Esophagus squamous epithelium (tissue), 5 donors: Measurements from ENCODE around the gene FGD4. TPM values are rescaled to one million over a fixed set of nuclear protein-coding genes. Genes with fewer than 3 reads are reported as not detected.

Experiments
- DNase-seq: peaks from one replicate; lab custom pipeline; 2025; lab: John Stamatoyannopoulos, UW
- H3K27ac ChIP-seq, 4 donors: fragments of 200-600 bp; sonication (generic); one replicate each; pipeline ENCODE4 v1.5.1; 2016 to 2019; ENCODE audit warnings: mild to moderate bottlenecking in 1 of 4
- H3K27me3 ChIP-seq, 4 donors: fragments of 200-600 bp; sonication (generic); 1 replicate in 3 of 4; 2 replicates in 1 of 4; pipeline versions ENCODE4 v1.5.1 to v1.6.0; 2017 to 2021; ENCODE audit warnings: antibody characterized with exemption in 1 of 4
- H3K36me3 ChIP-seq, 3 donors: fragments of 200-600 bp; sonication (generic); one replicate each; pipeline ENCODE4 v1.5.1; 2016 to 2019
- H3K4me1 ChIP-seq, 3 donors: fragments of 200-600 bp; sonication (generic); one replicate each; pipeline ENCODE4 v1.5.1; 2017 to 2019
- H3K4me3 ChIP-seq, 4 donors: fragments of 200-600 bp; sonication (generic); 1 replicate in 3 of 4; 2 replicates in 1 of 4; pipeline ENCODE4 v1.5.1; 2016 to 2019; ENCODE audit warnings: mild to moderate bottlenecking in 2 of 4, moderate library complexity in 1 of 4
- H3K9me3 ChIP-seq, 3 donors: fragments of 200-600 bp; sonication (generic); one replicate each; pipeline ENCODE4 v1.5.1; 2016 to 2019
- POLR2A ChIP-seq, 4 donors: fragments of 450-650 bp; IDR thresholded peaks; one replicate each; pipeline ENCODE4 v1.6.1; 2017; ENCODE audit warnings: antibody characterized with exemption in 4 of 4, mild to moderate bottlenecking in 4 of 4, moderate library complexity in 3 of 4
- WGBS, 2 donors: methylation state at CpG; one replicate each; pipeline ENCODE4 v1.1.5; 2018; 5-methylcytosine and 5-hydroxymethylcytosine counted together
- intact Hi-C: fragments of 100-400 bp; cut with DNase I; formaldehyde crosslinking; loops from one replicate; pipeline ENCODE4 v1.15.0; 2022
- total RNA-seq, 4 donors: library from RNA; depleted of rRNA; stranded (reverse); fragments of >200 nt; gene quantifications; one replicate each; pipeline ENCODE4 v1.1.0, GENCODE V29; 2016
- TF ChIP-seq, protein P1 (sequence below), 6 experiments: fragments of 450-650 bp in 4 of 6; fragments of 200-600 bp in 2 of 6; sonication (generic) in 2 of 6; IDR thresholded peaks; one replicate each; pipeline ENCODE4 v1.5.1; 2016 to 2019; ENCODE audit warnings: antibody characterized with exemption in 6 of 6, mild to moderate bottlenecking in 4 of 6, moderate library complexity in 4 of 6
- donor health status: DM: yes; HTN: yes; CAD: no.

FGD4 gene
- total RNA-seq, 4 donors from 2014 or later: 17.0 to 49.8 (median 25.6) TPM

DNA sequence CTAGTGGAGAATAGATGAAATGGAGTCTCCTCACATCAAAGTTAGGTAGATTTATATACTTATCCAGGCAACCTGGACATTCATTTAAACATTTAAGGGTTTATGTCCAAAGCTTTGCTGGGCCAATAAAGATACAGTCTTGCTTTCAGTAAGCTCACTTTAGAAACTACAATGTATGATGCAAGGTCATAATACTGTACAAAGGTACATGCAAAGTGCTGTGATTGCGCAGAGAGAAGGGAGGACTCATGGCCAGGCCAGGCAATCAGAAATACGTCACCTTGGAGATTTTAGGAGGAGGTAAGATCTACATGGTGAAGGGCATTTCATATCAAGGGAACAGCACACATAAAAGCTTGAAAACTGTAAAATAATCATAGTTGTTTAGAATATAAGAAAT, 113.6 kb downstream of the FGD4 start:
- TF ChIP-seq POLR2A (IDR thresholded peaks at IDR 0.05): no peak
- TF ChIP-seq, protein P1, sequence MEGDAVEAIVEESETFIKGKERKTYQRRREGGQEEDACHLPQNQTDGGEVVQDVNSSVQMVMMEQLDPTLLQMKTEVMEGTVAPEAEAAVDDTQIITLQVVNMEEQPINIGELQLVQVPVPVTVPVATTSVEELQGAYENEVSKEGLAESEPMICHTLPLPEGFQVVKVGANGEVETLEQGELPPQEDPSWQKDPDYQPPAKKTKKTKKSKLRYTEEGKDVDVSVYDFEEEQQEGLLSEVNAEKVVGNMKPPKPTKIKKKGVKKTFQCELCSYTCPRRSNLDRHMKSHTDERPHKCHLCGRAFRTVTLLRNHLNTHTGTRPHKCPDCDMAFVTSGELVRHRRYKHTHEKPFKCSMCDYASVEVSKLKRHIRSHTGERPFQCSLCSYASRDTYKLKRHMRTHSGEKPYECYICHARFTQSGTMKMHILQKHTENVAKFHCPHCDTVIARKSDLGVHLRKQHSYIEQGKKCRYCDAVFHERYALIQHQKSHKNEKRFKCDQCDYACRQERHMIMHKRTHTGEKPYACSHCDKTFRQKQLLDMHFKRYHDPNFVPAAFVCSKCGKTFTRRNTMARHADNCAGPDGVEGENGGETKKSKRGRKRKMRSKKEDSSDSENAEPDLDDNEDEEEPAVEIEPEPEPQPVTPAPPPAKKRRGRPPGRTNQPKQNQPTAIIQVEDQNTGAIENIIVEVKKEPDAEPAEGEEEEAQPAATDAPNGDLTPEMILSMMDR (IDR thresholded peaks at IDR 0.05): no peak
- H3K36me3 ChIP-seq: no peaks in the 10 kb centered on the region
- intact Hi-C loops: no loop called here
- DNase-seq: no peak
- H3K4me3 ChIP-seq: no peak overlapping the region
- no peaks in the 10 kb centered on the region for H3K9me3 ChIP-seq
- no peak overlapping the region for H3K27ac ChIP-seq
- WGBS, 2 donors: 94 to 98% methylated on average over 2 of the region's 2 CpGs
- H3K27me3 ChIP-seq: no peaks in the 10 kb centered on the region
- peaks cover 0 to 10% (median 0%) of the 10 kb centered on the region in 3 donors for H3K4me1 ChIP-seq

- TF ChIP-seq POLR2A (IDR thresholded peaks at IDR 0.05): no peak
- TF ChIP-seq, protein P1 (IDR thresholded peaks at IDR 0.05): no peak
- Histone ChIP-seq H3K36me3 (no peaks in the 10 kb centered on the region), H3K9me3 (no peaks in the 10 kb centered on the region), H3K4me1 (no peaks in the 10 kb centered on the region), H3K4me3 (no peak overlapping the region), H3K27ac (no peak overlapping the region), H3K27me3 (no peaks in the 10 kb centered on the region)
- no peak for DNase-seq
- WGBS, 2 donors: 31 to 68% methylated on average over 1 of the region's 1 CpG
- intact Hi-C loops: no loop called here
Measured at GRCh38 chr12:32515137-32515873, 115.9 kb downstream of the FGD4 start.

DNA sequence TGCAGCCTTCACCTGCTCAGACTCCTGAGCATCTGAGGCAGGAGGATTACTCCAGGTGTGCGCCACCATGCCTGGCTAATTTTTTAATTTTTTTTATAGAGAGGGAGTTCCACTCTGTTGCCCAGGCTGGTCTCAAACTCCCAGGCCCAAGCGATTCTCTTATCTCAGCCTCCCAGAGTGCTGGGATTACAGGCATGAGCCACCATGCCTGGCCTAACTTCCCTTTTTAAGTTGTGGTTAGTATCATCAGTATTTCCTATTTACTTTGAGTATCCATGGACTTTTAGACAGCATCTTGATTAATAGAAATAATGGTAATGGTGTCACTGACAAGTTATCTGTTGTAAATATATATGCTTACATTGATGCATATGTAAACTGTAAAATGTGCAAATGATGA, 116.9 kb downstream of the FGD4 start:
- H3K27ac ChIP-seq: no peak overlapping the region
- no peaks in the 10 kb centered on the region for H3K36me3 ChIP-seq
- no peak for DNase-seq
- TF ChIP-seq, protein P1 (IDR thresholded peaks at IDR 0.05): no peak
- TF ChIP-seq POLR2A (IDR thresholded peaks at IDR 0.05): no peak
- no peaks in the 10 kb centered on the region for H3K27me3 ChIP-seq
- intact Hi-C loops: no loop called here
- 74 to 82% methylated on average over 2 of the region's 2 CpGs for WGBS, 2 donors
- H3K4me1 ChIP-seq: no peaks in the 10 kb centered on the region
- H3K4me3 ChIP-seq: no peak overlapping the region
- H3K9me3 ChIP-seq: no peaks in the 10 kb centered on the region

DNA sequence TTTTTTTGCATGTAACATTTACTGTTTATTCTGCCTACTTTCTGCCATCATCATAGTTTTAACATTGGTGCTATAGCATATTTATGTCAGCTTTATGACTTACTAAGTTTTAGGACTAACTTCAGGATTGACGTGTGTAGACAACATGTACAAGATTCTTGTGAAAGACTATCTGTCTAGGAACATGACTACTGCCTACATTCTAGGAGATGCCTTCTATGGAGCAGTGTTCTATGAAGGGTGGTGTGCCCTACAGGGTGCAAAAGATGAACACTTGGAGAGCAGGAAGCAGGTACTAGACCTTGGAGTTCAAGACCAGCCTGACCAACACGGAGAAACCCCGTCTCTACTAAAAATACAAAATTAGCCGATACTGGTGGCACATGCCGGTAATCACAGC, 118.6 kb downstream of the FGD4 start:
- H3K4me1 ChIP-seq: peaks cover 0 to 16% (median 9%) of the 10 kb centered on the region in 3 donors
- 92 to 93% methylated on average over 3 to 5 of the region's 5 CpGs for WGBS, 2 donors
- intact Hi-C loops: no loop called here

GRCh38 chr12:32519047-32519446, 119.7 kb downstream of the FGD4 start:
- Histone ChIP-seq H3K27me3 (no peaks in the 10 kb centered on the region), H3K9me3 (no peaks in the 10 kb centered on the region), H3K27ac (no peak overlapping the region), H3K4me3 (no peak overlapping the region), H3K36me3 (no peaks in the 10 kb centered on the region), H3K4me1 (peaks cover 0 to 24% (median 9%) of the 10 kb centered on the region in 3 donors)
- intact Hi-C loops: no loop called here
- DNase-seq: no peak
- WGBS, 2 donors: 81% methylated on average over 3 of the region's 3 CpGs
- no peak for TF ChIP-seq POLR2A (IDR thresholded peaks at IDR 0.05)
- TF ChIP-seq, protein P1 (IDR thresholded peaks at IDR 0.05): no peak

More for the DNA sequence above, 118.6 kb downstream of the FGD4 start:
- no peak for DNase-seq
- Histone ChIP-seq H3K36me3 (no peaks in the 10 kb centered on the region), H3K27me3 (no peaks in the 10 kb centered on the region), H3K27ac (no peak overlapping the region), H3K4me3 (no peak overlapping the region), H3K9me3 (no peaks in the 10 kb centered on the region)
- TF ChIP-seq POLR2A (IDR thresholded peaks at IDR 0.05): no peak
